ENCODE results near the gene NXPE1. TPM values are rescaled to one million over a fixed set of nuclear protein-coding genes. Genes with fewer than 3 reads are reported as not detected.
"Not testable (repeated sequence)": the region's sequence is repeated elsewhere in the genome, so short reads cannot be mapped to it uniquely, and the experiment has no call there.

NXPE1 gene
- total RNA-seq, 1 donor from 2014 or later, result not detected

DNA sequence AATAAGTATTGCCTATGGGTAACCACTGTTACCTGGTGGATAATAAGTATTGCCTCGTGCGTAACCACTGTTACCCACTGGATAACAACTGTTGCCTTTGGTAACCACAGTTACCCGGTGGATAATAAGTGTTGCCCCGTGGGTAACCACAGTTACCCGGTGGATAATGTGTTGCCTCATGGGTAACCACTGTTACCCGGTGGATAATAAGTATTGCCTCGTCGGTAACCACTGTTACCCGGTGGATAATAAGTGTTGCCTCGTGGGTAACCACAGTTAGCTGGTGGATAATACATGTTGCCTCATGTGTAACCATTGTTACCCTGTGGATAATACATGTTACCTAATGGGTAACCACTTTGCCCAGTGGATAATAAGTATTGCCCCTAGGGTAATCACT is 45.7 kb upstream of the NXPE1 start:
- no peak overlapping the region for H3K27ac ChIP-seq (ENCODE audit: low read depth, low read length)
- Mint-ChIP-seq H3K9me3 (ENCODE audit: unreplicated experiment) (peaks cover 15% of the 10 kb centered on the region), H3K36me3 (ENCODE audit: low read depth, unreplicated experiment) (no peaks in the 10 kb centered on the region), H3K27me3 (ENCODE audit: low read depth, unreplicated experiment) (no peaks in the 10 kb centered on the region), H3K4me1 (ENCODE audit: low read depth, unreplicated experiment) (no peaks in the 10 kb centered on the region), H3K27ac (ENCODE audit: unreplicated experiment) (no peak overlapping the region), H3K4me3 (ENCODE audit: unreplicated experiment) (no peak overlapping the region)
- peaks cover 6% of the 10 kb centered on the region for H3K9me3 ChIP-seq (ENCODE audit: insufficient read depth, low read depth, low read length)
- no peak overlapping the region for H3K9ac ChIP-seq (ENCODE audit: low read length)
- FAIRE-seq, result no peak
- no peaks in the 10 kb centered on the region for H3K27me3 ChIP-seq (ENCODE audit: insufficient read depth, low read length)
- no peaks in the 10 kb centered on the region for H4K20me1 ChIP-seq (ENCODE audit: insufficient read depth, low read length)
- H2AFZ ChIP-seq (ENCODE audit: low read depth, low read length), result no peak overlapping the region
- no peaks in the 10 kb centered on the region for H3K4me1 ChIP-seq (ENCODE audit: insufficient read depth, low read length)
- no peaks in the 10 kb centered on the region for H3K36me3 ChIP-seq (ENCODE audit: insufficient read depth, low read length)
- TF ChIP-seq CTCF (IDR thresholded peaks at IDR 0.05; ENCODE audit: insufficient read depth, low read depth, low read length), result no peak
- TF ChIP-seq EZH2 (IDR thresholded peaks at IDR 0.05; ENCODE audit: insufficient read depth, low read length), result no peak
- no peak overlapping the region for H3K4me3 ChIP-seq (ENCODE audit: insufficient read depth, low read depth, low read length)
- H3K4me2 ChIP-seq (ENCODE audit: low read length), result no peak overlapping the region
- no peak for DNase-seq (ENCODE audit: low read depth)
- no peaks in the 10 kb centered on the region for H3K79me2 ChIP-seq (ENCODE audit: insufficient read depth, low read length)

DNA sequence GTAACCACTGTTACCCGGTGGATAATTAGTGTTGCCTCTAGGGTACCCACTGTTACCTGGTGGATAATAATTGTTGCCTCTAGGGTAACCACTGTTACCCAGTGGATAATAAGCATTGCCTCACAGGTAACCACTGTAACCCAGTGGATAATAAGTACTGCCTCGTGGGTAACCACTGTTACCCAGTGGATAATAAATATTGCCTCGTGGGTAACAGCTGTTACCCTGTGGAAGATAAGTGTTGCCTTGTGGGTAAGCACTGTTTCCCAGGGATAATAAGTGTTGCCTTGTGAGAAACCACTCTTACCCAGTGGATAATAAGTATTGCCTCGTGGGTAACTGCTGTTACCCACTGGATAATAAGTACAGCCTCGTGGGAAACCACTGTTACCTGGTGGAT is 45.2 kb upstream of the NXPE1 start:
- Mint-ChIP-seq H3K4me3 (ENCODE audit: unreplicated experiment) (no peak overlapping the region), H3K27ac (ENCODE audit: unreplicated experiment) (no peak overlapping the region), H3K9me3 (ENCODE audit: unreplicated experiment) (peaks cover 15% of the 10 kb centered on the region), H3K36me3 (ENCODE audit: low read depth, unreplicated experiment) (no peaks in the 10 kb centered on the region), H3K4me1 (ENCODE audit: low read depth, unreplicated experiment) (no peaks in the 10 kb centered on the region), H3K27me3 (ENCODE audit: low read depth, unreplicated experiment) (no peaks in the 10 kb centered on the region)
- Histone ChIP-seq H3K4me1 (ENCODE audit: insufficient read depth, low read length) (no peaks in the 10 kb centered on the region), H3K9me3 (ENCODE audit: insufficient read depth, low read depth, low read length) (peaks cover 6% of the 10 kb centered on the region), H3K27me3 (ENCODE audit: insufficient read depth, low read length) (no peaks in the 10 kb centered on the region), H3K4me2 (ENCODE audit: low read length) (no peak overlapping the region), H3K36me3 (ENCODE audit: insufficient read depth, low read length) (no peaks in the 10 kb centered on the region), H4K20me1 (ENCODE audit: insufficient read depth, low read length) (no peaks in the 10 kb centered on the region), H3K79me2 (ENCODE audit: insufficient read depth, low read length) (no peaks in the 10 kb centered on the region), H3K9ac (ENCODE audit: low read length) (no peak overlapping the region), H3K27ac (ENCODE audit: low read depth, low read length) (no peak overlapping the region), H3K4me3 (ENCODE audit: insufficient read depth, low read depth, low read length) (no peak overlapping the region), H2AFZ (ENCODE audit: low read depth, low read length) (no peak overlapping the region)
- DNase-seq (ENCODE audit: low read depth) (no peak), FAIRE-seq (no peak)
- no peak for TF ChIP-seq CTCF (IDR thresholded peaks at IDR 0.05; ENCODE audit: insufficient read depth, low read depth, low read length)
- no peak for TF ChIP-seq EZH2 (IDR thresholded peaks at IDR 0.05; ENCODE audit: insufficient read depth, low read length)

DNA sequence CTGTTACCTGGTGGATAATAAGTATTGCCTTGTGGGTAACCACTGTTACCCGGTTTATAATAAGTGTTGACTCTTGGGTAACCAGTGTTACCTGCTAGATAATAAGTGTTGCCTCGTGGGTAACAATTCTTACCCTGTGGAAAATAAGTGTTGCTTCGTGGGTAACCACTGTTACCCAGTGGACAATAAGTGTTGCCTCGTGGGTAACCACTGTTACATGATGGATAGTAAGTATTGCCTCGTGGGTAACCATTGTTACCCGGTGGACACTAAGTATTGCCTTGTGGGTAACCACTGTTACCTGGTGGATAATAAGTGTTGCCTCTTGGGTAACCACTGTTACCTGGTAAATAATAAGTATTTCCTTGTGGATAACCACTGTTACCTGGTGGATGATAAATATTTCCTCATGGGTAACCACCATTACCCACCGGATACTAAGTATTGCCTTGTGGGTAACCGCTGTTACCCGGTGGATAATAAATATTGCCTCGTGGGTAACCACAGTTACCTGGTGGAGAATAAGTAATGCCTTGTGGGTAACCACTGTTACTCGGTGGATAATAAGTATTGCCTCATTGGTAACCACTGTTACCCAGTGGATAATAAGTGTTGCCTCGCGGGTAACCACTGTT is 44.6 kb upstream of the NXPE1 start:
- Histone ChIP-seq H3K9me3 (ENCODE audit: insufficient read depth, low read depth, low read length) (peaks cover 6% of the 10 kb centered on the region), H3K4me2 (ENCODE audit: low read length) (no peak overlapping the region), H4K20me1 (ENCODE audit: insufficient read depth, low read length) (no peaks in the 10 kb centered on the region), H3K9ac (ENCODE audit: low read length) (no peak overlapping the region), H3K36me3 (ENCODE audit: insufficient read depth, low read length) (no peaks in the 10 kb centered on the region), H3K27ac (ENCODE audit: low read depth, low read length) (no peak overlapping the region), H3K4me3 (ENCODE audit: insufficient read depth, low read depth, low read length) (no peak overlapping the region), H3K79me2 (ENCODE audit: insufficient read depth, low read length) (no peaks in the 10 kb centered on the region), H3K4me1 (ENCODE audit: insufficient read depth, low read length) (no peaks in the 10 kb centered on the region), H2AFZ (ENCODE audit: low read depth, low read length) (no peak overlapping the region), H3K27me3 (ENCODE audit: insufficient read depth, low read length) (no peaks in the 10 kb centered on the region)
- H3K4me1 Mint-ChIP-seq (ENCODE audit: low read depth, unreplicated experiment), result no peaks in the 10 kb centered on the region
- no peak overlapping the region for H3K27ac Mint-ChIP-seq (ENCODE audit: unreplicated experiment)
- peaks cover 15% of the 10 kb centered on the region for H3K9me3 Mint-ChIP-seq (ENCODE audit: unreplicated experiment)
- TF ChIP-seq CTCF (IDR thresholded peaks at IDR 0.05; ENCODE audit: insufficient read depth, low read depth, low read length) (no peak), EZH2 (IDR thresholded peaks at IDR 0.05; ENCODE audit: insufficient read depth, low read length) (no peak)
- no peak overlapping the region for H3K4me3 Mint-ChIP-seq (ENCODE audit: unreplicated experiment)
- no peaks in the 10 kb centered on the region for H3K36me3 Mint-ChIP-seq (ENCODE audit: low read depth, unreplicated experiment)
- FAIRE-seq (no peak), DNase-seq (ENCODE audit: low read depth) (no peak)
- H3K27me3 Mint-ChIP-seq (ENCODE audit: low read depth, unreplicated experiment), result no peaks in the 10 kb centered on the region

GRCh38 chr11:114603151-114603550 is 43.5 kb upstream of the NXPE1 start:
- H3K4me1 Mint-ChIP-seq (ENCODE audit: low read depth, unreplicated experiment); H4K20me1 ChIP-seq (ENCODE audit: insufficient read depth, low read length); H3K27me3 ChIP-seq (ENCODE audit: insufficient read depth, low read length); H3K79me2 ChIP-seq (ENCODE audit: insufficient read depth, low read length); H3K27me3 Mint-ChIP-seq (ENCODE audit: low read depth, unreplicated experiment); H3K36me3 ChIP-seq (ENCODE audit: insufficient read depth, low read length); H3K4me2 ChIP-seq (ENCODE audit: low read length); H2AFZ ChIP-seq (ENCODE audit: low read depth, low read length); H3K27ac Mint-ChIP-seq (ENCODE audit: unreplicated experiment); H3K9me3 Mint-ChIP-seq (ENCODE audit: unreplicated experiment); DNase-seq (ENCODE audit: low read depth); H3K9me3 ChIP-seq (ENCODE audit: insufficient read depth, low read depth, low read length); FAIRE-seq; H3K27ac ChIP-seq (ENCODE audit: low read depth, low read length); H3K4me3 ChIP-seq (ENCODE audit: insufficient read depth, low read depth, low read length); H3K4me1 ChIP-seq (ENCODE audit: insufficient read depth, low read length); H3K36me3 Mint-ChIP-seq (ENCODE audit: low read depth, unreplicated experiment); H3K4me3 Mint-ChIP-seq (ENCODE audit: unreplicated experiment); H3K9ac ChIP-seq (ENCODE audit: low read length): not testable (repeated sequence)

Measured in astrocyte (in vitro differentiated cells and primary cell).